NCI-H510A treated with DMSO at 0.1 percent for 48 hours (cell line): ENCODE results near the gene ACCSL.

Source experiments
- DNase-seq: peaks from one replicate; lab custom pipeline; 2025; lab: John Stamatoyannopoulos, UW

Gene ACCSL

DNA sequence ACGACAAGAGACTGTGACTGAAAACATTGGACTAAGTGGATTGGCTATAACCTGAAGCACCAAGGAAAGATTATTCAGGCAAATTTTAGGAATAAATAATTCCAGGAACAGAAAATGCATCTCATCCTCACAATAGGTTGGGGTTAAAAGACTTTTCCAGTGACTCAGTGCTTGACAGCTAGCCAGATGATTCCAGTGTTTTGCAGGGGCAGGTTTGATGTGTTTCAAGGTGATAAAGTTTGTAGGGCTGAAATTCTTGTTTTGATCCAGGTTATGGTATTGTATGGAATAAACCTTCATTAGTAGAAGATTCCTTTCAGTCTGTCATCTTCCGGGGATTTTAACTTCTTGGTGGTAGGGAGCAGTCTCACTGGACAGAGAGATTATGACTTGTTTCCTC is 50.0 kb downstream of the ACCSL start:
- DNase-seq, result no peak

DNA sequence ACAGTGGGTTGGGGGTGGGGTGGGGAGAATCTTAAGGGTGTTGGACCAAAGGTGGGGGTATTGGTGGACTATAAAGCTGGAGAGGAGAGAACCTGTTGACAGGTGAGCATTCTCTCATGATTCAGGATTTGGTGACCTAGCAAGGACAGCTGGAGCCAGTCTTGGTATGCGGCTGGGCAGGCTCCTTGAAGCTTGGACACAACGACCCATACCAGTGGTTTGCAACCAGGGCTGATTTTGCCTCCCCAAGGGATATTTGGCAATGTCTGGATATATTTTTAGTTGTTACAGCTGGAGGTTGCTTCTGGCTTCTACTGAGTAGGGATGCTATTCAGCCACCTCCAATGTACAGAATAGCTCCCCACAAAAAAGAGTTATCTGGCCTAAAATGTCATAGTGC is 53.3 kb downstream of the ACCSL start:
- DNase-seq, result no peak

DNA sequence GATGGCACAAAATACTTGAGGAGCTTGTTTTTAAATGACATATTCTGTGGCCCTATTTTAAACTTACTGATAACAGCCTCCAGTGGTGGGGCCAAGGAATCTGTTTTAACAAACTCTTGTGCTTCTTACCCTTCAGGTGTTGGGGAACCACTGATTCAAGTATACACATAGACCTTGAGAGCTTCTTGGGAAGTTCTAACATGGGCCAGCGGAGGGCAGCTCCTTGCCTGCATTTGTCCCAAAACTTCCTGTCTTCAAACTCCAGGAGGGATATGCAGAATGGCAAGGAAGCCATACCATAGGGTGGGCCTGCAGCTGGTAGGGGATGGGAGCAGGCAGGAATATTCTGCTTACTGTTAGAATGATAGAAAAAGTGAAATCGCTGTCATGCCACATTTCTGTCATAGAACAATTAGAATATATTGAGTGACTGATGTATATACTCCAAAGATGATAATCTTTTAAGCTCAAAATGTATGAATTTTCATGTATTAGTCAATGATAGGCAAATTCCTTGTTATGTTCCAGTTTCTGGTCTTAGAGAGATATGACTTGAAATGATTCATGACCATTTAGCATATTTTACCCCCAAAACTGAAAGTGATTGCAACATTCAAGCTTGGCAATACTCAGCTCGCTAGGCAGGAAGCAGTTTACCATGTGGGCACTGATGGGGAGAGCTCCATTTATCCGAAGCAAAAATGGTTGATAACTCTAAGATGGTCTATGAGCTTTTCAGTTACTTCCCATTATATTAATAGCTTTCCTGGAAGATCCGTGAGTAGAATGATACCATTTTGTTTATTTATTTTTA is 56.9 kb downstream of the ACCSL start:
- DNase-seq, result no peak

DNA sequence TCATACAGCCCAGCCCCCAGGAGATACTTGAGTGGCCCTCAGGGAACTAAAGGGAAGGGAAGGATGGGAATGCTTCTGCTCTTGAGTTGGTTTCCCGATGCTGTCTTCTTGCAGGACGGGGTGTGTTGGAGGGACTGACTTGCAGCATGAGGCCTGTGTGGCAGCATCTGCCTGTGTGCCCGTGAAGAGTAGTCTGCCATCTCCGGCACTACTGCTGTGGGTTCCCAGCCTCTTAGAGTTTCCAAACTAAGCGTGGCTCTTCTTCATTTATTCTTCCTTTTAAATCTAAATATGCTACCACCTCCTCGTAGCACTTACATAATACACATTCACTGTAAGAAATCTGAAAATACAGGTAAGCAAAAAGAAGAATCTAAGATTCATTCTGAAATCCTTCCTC is 60.5 kb downstream of the ACCSL start:
- DNase-seq, result no peak
